MCF 10A (cell line): ENCODE measurements around the gene AP1M1. TPM values are rescaled to one million over a fixed set of nuclear protein-coding genes. Genes with fewer than 3 reads are reported as not detected.

ENCODE experiments used
- BruUV-seq: library from RNA; stranded (reverse); fragments of 400-500 nt; replicated peaks from 2 replicates; lab custom pipeline; 2021; lab: Mats Ljungman, UMichigan
- CTCF ChIA-PET: fragments of 300-600 bp; sonication (Branson Sonifier 250); formaldehyde crosslinking; extraction: SDS; loops from one replicate; lab custom pipeline; 2021; ENCODE audit warnings: antibody characterized with exemption, inconsistent platforms; lab: Yijun Ruan, JAX
- POLR2A ChIA-PET: fragments of 300-600, 350-650 bp; sonication (Branson Sonifier 250); formaldehyde crosslinking; extraction: SDS; loops from one replicate; lab custom pipeline; 2020; ENCODE audit warnings: antibody characterized with exemption, inconsistent platforms; lab: Yijun Ruan, JAX
- DNase-seq: peaks from one replicate; pipeline ENCODE4 v3.0.0-alpha.2; 2018; ENCODE audit not compliant: unreplicated experiment
- H3K27ac Mint-ChIP-seq: one replicate; pipeline ENCODE4 v1.8.0; 2022; ENCODE audit warnings: mild to moderate bottlenecking, low read depth, mixed read lengths; ENCODE audit not compliant: unreplicated experiment
- H3K27me3 Mint-ChIP-seq: one replicate; pipeline ENCODE4 v1.8.0; 2022; ENCODE audit warnings: mixed read lengths; ENCODE audit not compliant: insufficient read depth, unreplicated experiment
- H3K36me3 Mint-ChIP-seq: one replicate; pipeline ENCODE4 v1.8.0; 2022; ENCODE audit warnings: mild to moderate bottlenecking, moderate library complexity, mixed read lengths; ENCODE audit not compliant: insufficient read depth, unreplicated experiment
- H3K4me1 Mint-ChIP-seq: one replicate; pipeline ENCODE4 v1.8.0; 2022; ENCODE audit warnings: mixed read lengths; ENCODE audit not compliant: insufficient read depth, unreplicated experiment
- H3K4me3 Mint-ChIP-seq: one replicate; pipeline ENCODE4 v1.8.0; 2022; ENCODE audit warnings: mild to moderate bottlenecking, moderate library complexity, mixed read lengths; ENCODE audit not compliant: unreplicated experiment
- H3K9me3 Mint-ChIP-seq: one replicate; pipeline ENCODE4 v1.8.0; 2022; ENCODE audit warnings: mixed read lengths; ENCODE audit not compliant: unreplicated experiment
- CTCF ChIP-seq: fragments of 200-600 bp; IDR thresholded peaks from one replicate; pipeline ENCODE4 v1.8.0; 2022; ENCODE audit warnings: antibody characterized with exemption, mild to moderate bottlenecking; ENCODE audit not compliant: unreplicated experiment
- intact Hi-C: fragments of 100-400 bp; cut with micrococcal nuclease; formaldehyde crosslinking; loops from 2 replicates; pipeline ENCODE4 v1.14.1; 2022
- total RNA-seq: library from RNA; stranded (reverse); gene quantifications from 2 replicates; pipeline ENCODE4 v1.2.3, GENCODE V29; 2022

Gene AP1M1
- total RNA-seq, 1 experiment from 2014 or later: 53.8 TPM

- H3K4me1 Mint-ChIP-seq: peaks cover 8% of the 10 kb centered on the region
- intact Hi-C loops: no loop called here
- H3K27me3 Mint-ChIP-seq: no peaks in the 10 kb centered on the region
- ChIA-PET POLR2A (interaction anchor here (1.8 kb wide), 1 partner anchor 9 kb away, joined by 3 read pairs; no protein-coding TSS in a partner anchor), CTCF (no interaction called here)
- no peak overlapping the region for H3K4me3 Mint-ChIP-seq
- no peak for TF ChIP-seq CTCF
- no peak for DNase-seq
- H3K27ac Mint-ChIP-seq: no peak overlapping the region
- no peaks in the 10 kb centered on the region for H3K9me3 Mint-ChIP-seq
- H3K36me3 Mint-ChIP-seq: peaks cover 57% of the 10 kb centered on the region
- BruUV-seq: no TSS peak
These were observed 11.3 kb downstream of the AP1M1 start for GRCh38 chr19:16208847-16209665.

- CTCF ChIA-PET: interaction anchor here (0.6 kb wide), 1 partner anchor 580 kb away, joined by 3 read pairs; no protein-coding TSS in a partner anchor
- no peak for DNase-seq
- no TSS peak for BruUV-seq
- intact Hi-C loops: no loop called here
- Mint-ChIP-seq H3K9me3 (no peaks in the 10 kb centered on the region), H3K4me3 (no peak overlapping the region), H3K27ac (no peak overlapping the region), H3K4me1 (peaks cover 8% of the 10 kb centered on the region), H3K36me3 (peaks cover 55% of the 10 kb centered on the region), H3K27me3 (no peaks in the 10 kb centered on the region)
- TF ChIP-seq CTCF: no peak
- POLR2A ChIA-PET: interaction anchor here (1.8 kb wide), 1 partner anchor 10 kb away, joined by 3 read pairs; no protein-coding TSS in a partner anchor
These were observed 12.5 kb downstream of the AP1M1 start for GRCh38 chr19:16210168-16210567.

- BruUV-seq: no TSS peak
- no peak for TF ChIP-seq CTCF
- H3K4me1 Mint-ChIP-seq: peaks cover 8% of the 10 kb centered on the region
- ChIA-PET CTCF (no interaction called here), POLR2A (no interaction called here)
- intact Hi-C loops: no loop called here
- no peak overlapping the region for H3K4me3 Mint-ChIP-seq
- H3K9me3 Mint-ChIP-seq: no peaks in the 10 kb centered on the region
- no peak overlapping the region for H3K27ac Mint-ChIP-seq
- DNase-seq: no peak
- H3K36me3 Mint-ChIP-seq: peaks cover 55% of the 10 kb centered on the region
- no peaks in the 10 kb centered on the region for H3K27me3 Mint-ChIP-seq
These were observed 15.4 kb downstream of the AP1M1 start for GRCh38 chr19:16213076-16213475.

- Mint-ChIP-seq H3K4me1 (peaks cover 8% of the 10 kb centered on the region), H3K9me3 (peaks cover 7% of the 10 kb centered on the region), H3K4me3 (no peak overlapping the region), H3K36me3 (peaks cover 64% of the 10 kb centered on the region), H3K27ac (no peak overlapping the region), H3K27me3 (no peaks in the 10 kb centered on the region)
- CTCF ChIA-PET: interaction anchor here (0.6 kb wide), 1 partner anchor 19 kb away, joined by 3 read pairs; no protein-coding TSS in a partner anchor
- POLR2A ChIA-PET: no interaction called here
- no peak for TF ChIP-seq CTCF
- no TSS peak for BruUV-seq
- intact Hi-C loops: no loop called here
- DNase-seq: no peak
These were observed 19.3 kb downstream of the AP1M1 start for GRCh38 chr19:16216744-16217670.
